Neural cell (in vitro differentiated cells): Measurements from ENCODE around the gene ARID1B.

Experiments used
- CTCF ChIP-seq: fragments of 450-650 bp; IDR thresholded peaks from 2 replicates; pipeline ENCODE4 v1.5.1; 2014; ENCODE audit warnings: antibody characterized with exemption, mild to moderate bottlenecking, moderate library complexity; ENCODE audit not compliant: poor library complexity, severe bottlenecking
- EZH2 ChIP-seq: fragments of 200-600, 300-800 bp; shearing (Covaris generic), sonication (generic); IDR thresholded peaks from 2 replicates; pipeline ENCODE4 v1.6.1; 2014; ENCODE audit warnings: antibody characterized with exemption, low read length, borderline replicate concordance, mild to moderate bottlenecking; ENCODE audit not compliant: insufficient read depth, poor library complexity, severe bottlenecking
- MXI1 ChIP-seq: fragments of 450-650 bp; conservative IDR thresholded peaks from 2 replicates; pipeline ENCODE4 v1.6.1; 2014; ENCODE audit warnings: antibody characterized with exemption, mild to moderate bottlenecking; ENCODE audit not compliant: poor library complexity, severe bottlenecking
- POLR2AphosphoS5 ChIP-seq: IDR thresholded peaks from 2 replicates; pipeline ENCODE4 v1.6.1; 2012
- SMC3 ChIP-seq: fragments of 450-650 bp; conservative IDR thresholded peaks from 2 replicates; pipeline ENCODE4 v1.6.1; 2014; ENCODE audit warnings: antibody characterized with exemption, mild to moderate bottlenecking, moderate library complexity; ENCODE audit not compliant: poor library complexity
- TAF1 ChIP-seq: IDR thresholded peaks from 2 replicates; pipeline ENCODE4 v1.6.1; 2012; ENCODE audit warnings: low read depth

GRCh38 chr6:156912431-156912830, 135.3 kb downstream of the ARID1B start:
- no peak for TF ChIP-seq CTCF
- TF ChIP-seq POLR2AphosphoS5 = no peak
- no peak for TF ChIP-seq EZH2
- no peak for TF ChIP-seq TAF1
- TF ChIP-seq MXI1 = no peak
- no peak for TF ChIP-seq SMC3
